ENCODE measurements around the gene ZNF593OS. TPM values are rescaled to one million over a fixed set of nuclear protein-coding genes. Genes with fewer than 3 reads are reported as not detected.

The ZNF593OS gene
- total RNA-seq, 2 experiments from 2014 or later: not detected

DNA sequence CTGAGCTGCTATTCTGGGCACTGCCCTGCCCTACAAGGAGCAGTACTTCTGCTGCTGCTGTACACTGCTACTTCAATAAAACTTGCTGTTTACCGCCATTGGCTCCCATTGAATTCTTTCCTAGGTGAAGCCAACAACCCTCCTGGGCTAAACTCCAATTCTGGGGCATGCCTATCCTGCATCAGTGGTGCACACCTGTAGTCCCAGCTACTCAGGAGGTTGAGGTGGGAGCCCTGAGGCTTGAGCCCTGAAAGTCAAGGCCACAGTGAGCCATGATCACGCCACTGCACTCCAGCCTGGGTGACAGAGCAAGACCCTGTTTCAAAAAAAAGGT lies 38.8 kb downstream of the ZNF593OS start:
- H3K27ac Mint-ChIP-seq: no peak overlapping the region
- H3K4me3 Mint-ChIP-seq: no peak overlapping the region
- no peak for DNase-seq
- H3K36me3 Mint-ChIP-seq: no peaks in the 10 kb centered on the region
- ChIA-PET POLR2A (no interaction called here), CTCF (interaction anchor here (0.7 to 3.6 kb wide), 2 partner anchors 10 to 12 kb away, joined by 5 to 16 read pairs; no protein-coding TSS in a partner anchor)
- peaks cover 8% of the 10 kb centered on the region for H3K4me1 Mint-ChIP-seq (ENCODE audit: low read depth)
- no peaks in the 10 kb centered on the region for H3K9me3 Mint-ChIP-seq
- intact Hi-C loops (cut with micrococcal nuclease): no loop called here
- no peaks in the 10 kb centered on the region for H3K27me3 Mint-ChIP-seq

DNA sequence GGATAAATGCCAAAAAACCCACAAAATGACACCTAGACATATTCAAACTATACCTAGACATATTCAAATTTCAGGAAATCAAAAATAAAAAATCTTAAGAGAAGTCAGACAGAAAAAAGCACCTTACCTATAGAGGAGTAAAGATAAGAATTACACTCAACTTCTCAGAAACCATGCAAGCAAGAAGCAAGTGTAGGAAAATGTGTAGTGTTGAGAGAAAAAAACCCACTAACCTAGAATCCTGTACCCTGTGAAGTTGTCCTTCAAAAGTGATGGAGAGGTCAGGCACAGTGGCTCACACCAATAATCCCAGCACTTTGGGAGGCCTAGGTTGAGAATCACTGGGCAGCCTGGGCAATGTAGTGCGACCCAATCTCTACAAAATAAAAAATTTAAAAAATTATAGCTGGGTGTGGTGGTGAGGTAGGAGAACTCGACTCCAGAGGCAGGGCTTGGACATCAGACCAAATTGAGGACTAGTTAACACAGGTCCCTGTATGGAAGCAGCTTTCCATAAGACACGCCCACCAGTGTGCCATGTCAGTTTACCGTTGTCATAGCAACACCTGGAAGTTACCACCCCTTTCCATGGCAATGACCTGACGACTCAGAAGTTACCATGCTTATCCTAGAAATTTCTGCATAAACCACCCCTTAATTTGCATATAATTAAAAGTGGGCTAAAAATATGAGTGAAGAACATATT lies 39.4 kb downstream of the ZNF593OS start:
- no peaks in the 10 kb centered on the region for H3K27me3 Mint-ChIP-seq
- intact Hi-C loops (cut with micrococcal nuclease): no loop called here
- H3K36me3 Mint-ChIP-seq: no peaks in the 10 kb centered on the region
- POLR2A ChIA-PET: no interaction called here
- H3K4me1 Mint-ChIP-seq (ENCODE audit: low read depth): peaks cover 13% of the 10 kb centered on the region
- no peaks in the 10 kb centered on the region for H3K9me3 Mint-ChIP-seq
- no peak overlapping the region for H3K27ac Mint-ChIP-seq
- no peak overlapping the region for H3K4me3 Mint-ChIP-seq
- CTCF ChIA-PET: interaction anchor here (0.7 to 3.6 kb wide), 3 partner anchors 10 to 12 kb away, joined by 3 to 16 read pairs (median 5); no protein-coding TSS in a partner anchor
- no peak for DNase-seq

DNA sequence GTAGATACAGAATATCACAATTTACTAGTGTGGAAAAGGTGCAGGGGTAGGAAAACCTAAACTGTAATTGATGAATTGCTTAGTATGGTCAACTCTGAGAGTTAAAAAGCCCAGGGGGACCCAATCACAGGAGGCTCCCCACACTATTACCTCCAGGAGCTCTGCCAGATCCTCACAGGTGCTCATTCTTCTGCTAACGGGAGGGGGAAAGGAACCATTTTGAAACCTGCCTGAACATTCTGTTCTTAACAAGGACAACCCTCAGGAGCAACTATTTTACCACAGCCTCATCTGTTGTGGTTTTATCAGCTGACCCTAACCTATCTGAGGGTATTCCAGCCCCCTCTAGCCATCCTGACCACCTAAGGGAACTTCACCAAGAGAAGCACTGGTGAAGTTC lies 40.9 kb downstream of the ZNF593OS start:
- no peak overlapping the region for H3K27ac Mint-ChIP-seq
- ChIA-PET CTCF (interaction anchor here (0.7 to 3.6 kb wide), 5 partner anchors 9 to 40 kb away, joined by 3 to 16 read pairs (median 3); no protein-coding TSS in a partner anchor), POLR2A (no interaction called here)
- peaks cover 23% of the 10 kb centered on the region for H3K4me1 Mint-ChIP-seq (ENCODE audit: low read depth)
- H3K4me3 Mint-ChIP-seq: no peak overlapping the region
- intact Hi-C loops (cut with micrococcal nuclease): no loop called here
- H3K27me3 Mint-ChIP-seq: no peaks in the 10 kb centered on the region
- no peaks in the 10 kb centered on the region for H3K9me3 Mint-ChIP-seq
- H3K36me3 Mint-ChIP-seq: no peaks in the 10 kb centered on the region
- DNase-seq: no peak

DNA sequence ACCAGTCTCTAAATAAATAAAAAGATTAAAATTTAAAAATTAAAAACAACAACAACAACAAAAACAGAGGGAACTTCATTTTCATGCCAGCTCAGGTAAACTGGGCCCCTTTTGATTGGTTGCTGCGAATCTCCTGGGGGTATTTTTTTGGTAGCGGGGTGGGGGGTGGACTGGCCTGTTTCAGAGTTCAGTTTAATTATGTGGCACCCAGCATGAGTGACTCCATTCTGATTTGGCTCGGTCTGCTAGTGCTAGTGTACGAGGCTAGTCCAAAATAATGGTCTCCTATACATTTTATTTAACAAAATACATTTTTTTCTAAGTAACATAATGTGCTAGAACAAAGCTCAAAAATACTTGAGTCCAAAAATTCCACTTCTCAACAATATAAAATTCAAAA lies 41.9 kb downstream of the ZNF593OS start:
- intact Hi-C loops (cut with micrococcal nuclease): no loop called here

DNA sequence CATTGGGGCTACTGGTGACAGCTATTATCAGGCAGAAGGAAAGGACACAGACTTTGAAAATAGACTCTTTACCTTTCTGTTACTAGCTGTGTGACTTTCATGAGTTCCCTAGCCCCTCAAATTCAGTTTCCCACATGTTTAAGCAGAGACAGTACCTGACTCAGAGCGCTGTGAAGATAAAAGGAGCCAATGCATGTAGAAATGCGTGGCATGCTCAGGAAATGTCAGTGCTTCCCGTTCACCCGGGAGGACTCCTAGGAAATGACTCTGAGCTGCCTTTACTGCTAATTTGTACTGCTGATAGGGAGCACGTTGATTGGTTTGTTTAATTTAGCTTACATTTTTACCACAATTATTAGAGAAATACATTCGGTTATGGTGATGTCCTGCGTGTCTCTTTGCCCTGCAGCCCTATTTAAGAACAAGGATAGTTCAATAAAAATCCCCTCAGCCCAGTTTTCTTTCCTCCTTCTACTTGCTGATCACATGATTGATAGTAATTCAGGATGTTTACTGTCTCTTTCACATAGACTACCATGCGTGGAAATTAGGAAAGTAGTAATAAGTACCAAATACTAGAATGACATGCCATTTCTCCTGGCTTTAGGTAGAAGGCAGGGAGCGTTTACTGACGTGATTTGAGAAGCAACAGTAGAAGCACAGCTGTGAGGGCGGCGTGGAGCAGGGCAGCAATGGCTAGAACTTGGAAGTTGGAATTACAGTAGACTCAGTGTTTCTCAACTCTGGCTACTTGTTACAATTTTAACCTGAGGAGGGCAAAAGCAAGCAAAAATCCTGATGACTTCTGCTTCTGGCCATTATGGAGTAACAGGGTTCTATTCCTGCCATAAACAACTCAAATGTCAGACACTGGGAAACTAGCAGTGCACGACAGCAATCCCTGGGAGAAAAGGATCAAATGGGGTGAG lies 44.1 kb downstream of the ZNF593OS start:
- CTCF ChIA-PET: interaction anchor here (0.6 to 3.9 kb wide), 9 partner anchors 12 to 130 kb away, joined by 3 to 52 read pairs (median 5); partner anchors contain the start of genes CEP85, PAFAH2 and PDIK1L

More for the DNA sequence above, 41.9 kb downstream of the ZNF593OS start:
- ChIA-PET CTCF (interaction anchor here (0.8 to 3.6 kb wide), 3 partner anchors 10 to 41 kb away, joined by 3 to 16 read pairs (median 3); no protein-coding TSS in a partner anchor), POLR2A (no interaction called here)
- Mint-ChIP-seq H3K4me3 (no peak overlapping the region), H3K36me3 (no peaks in the 10 kb centered on the region), H3K4me1 (ENCODE audit: low read depth) (peaks cover 30% of the 10 kb centered on the region), H3K27ac (no peak overlapping the region), H3K27me3 (no peaks in the 10 kb centered on the region), H3K9me3 (no peaks in the 10 kb centered on the region)
- no peak for DNase-seq

DNA sequence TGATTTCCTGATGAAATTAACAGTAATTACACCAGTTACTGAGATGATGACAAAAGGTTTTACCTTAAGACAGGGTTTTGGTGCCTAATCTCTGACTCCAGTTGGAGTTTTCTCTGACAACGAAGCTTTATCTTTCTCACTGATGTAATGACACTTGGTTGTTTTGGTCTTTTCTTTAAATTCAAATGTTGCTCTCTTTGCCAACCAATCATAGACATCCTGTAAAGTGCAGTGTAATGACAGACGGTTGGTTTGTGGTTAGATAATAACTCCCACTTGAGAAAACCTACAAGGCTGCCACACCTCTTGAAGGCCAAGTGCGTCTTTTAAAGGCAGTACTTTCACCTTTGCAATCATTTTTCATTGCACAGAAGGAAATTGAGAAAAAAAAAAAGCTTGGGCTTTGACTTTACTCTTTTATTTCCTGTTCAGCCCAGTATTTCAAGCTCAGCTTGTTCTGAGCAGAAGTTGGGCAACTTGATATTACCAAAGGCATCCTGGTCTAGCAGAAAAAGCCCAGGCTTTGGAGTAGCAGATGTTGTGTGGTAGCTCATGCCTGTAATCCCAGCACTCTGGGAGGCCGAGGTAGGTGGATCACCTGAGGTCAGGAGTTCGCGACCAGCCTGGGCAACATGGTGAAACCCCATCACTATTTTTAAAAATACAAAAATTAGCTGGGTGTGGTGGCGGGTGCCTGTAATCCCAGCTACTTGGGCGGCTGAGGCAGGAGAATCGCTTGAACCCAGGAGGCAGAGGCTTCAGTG lies 45.1 kb downstream of the ZNF593OS start:
- Mint-ChIP-seq H3K9me3 (no peaks in the 10 kb centered on the region), H3K27ac (peak overlapping the region; percentile 89), H3K27me3 (no peaks in the 10 kb centered on the region), H3K4me1 (ENCODE audit: low read depth) (peaks cover 49% of the 10 kb centered on the region), H3K4me3 (peak overlapping the region; percentile 58), H3K36me3 (peaks cover 10% of the 10 kb centered on the region)
- ChIA-PET CTCF (interaction anchor here (0.6 to 3.9 kb wide), 11 partner anchors 11 to 129 kb away, joined by 3 to 52 read pairs (median 5); partner anchors contain the start of genes CEP85, PAFAH2, PDIK1L and ZNF593), POLR2A (interaction anchor here (0.6 to 2.3 kb wide), 6 partner anchors 13 to 694 kb away, joined by 3 to 17 read pairs (median 3); partner anchors contain the start of gene PDIK1L)
- peak; percentile 57 for DNase-seq
- intact Hi-C loops (cut with micrococcal nuclease): loop anchor here (1.0 to 2.0 kb wide), 3 partner anchors 15 to 42 kb away; partner anchors contain the start of genes C1orf232, PDIK1L and ZNF593

More for the DNA sequence above, 44.1 kb downstream of the ZNF593OS start:
- intact Hi-C loops (cut with micrococcal nuclease): loop anchor here (2.0 kb wide), 2 partner anchors 17 to 41 kb away; partner anchors contain the start of genes C1orf232 and ZNF593
- Mint-ChIP-seq H3K27me3 (no peaks in the 10 kb centered on the region), H3K27ac (peak overlapping the region; percentile 89), H3K4me3 (peak overlapping the region; percentile 58), H3K9me3 (no peaks in the 10 kb centered on the region), H3K4me1 (ENCODE audit: low read depth) (peaks cover 45% of the 10 kb centered on the region), H3K36me3 (peaks cover 5% of the 10 kb centered on the region)
- POLR2A ChIA-PET: interaction anchor here (0.6 to 2.3 kb wide), 3 partner anchors 14 to 374 kb away, joined by 3 to 17 read pairs (median 3); partner anchors contain the start of gene PDIK1L
- DNase-seq: peak; percentile 47

DNA sequence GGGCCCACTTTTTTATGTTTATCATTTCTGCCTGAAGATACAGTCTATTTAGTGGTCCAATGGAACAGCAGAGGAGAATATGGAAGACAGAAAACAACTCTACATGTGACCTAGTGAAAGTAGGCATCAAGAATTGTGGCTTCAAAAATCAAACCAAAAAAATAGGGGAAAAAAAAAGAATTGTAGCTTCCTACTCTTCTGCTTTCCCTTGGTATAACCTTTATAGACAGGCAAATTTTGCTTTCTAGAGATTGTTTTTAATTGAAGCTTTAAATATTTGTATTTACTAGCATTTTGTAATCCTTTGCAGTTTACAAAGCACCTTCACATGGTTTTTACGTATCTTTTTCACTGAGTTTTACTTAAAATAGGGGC lies 45.7 kb downstream of the ZNF593OS start:
- POLR2A ChIA-PET: interaction anchor here (0.6 to 2.3 kb wide), 2 partner anchors 14 to 695 kb away, joined by 3 to 17 read pairs; partner anchors contain the start of gene PDIK1L
- no peak for DNase-seq
- peak overlapping the region; percentile 89 for H3K27ac Mint-ChIP-seq
- H3K4me1 Mint-ChIP-seq (ENCODE audit: low read depth): peaks cover 49% of the 10 kb centered on the region
- H3K36me3 Mint-ChIP-seq: peaks cover 10% of the 10 kb centered on the region
- no peaks in the 10 kb centered on the region for H3K9me3 Mint-ChIP-seq
- intact Hi-C loops (cut with micrococcal nuclease): loop anchor here (1.0 to 2.0 kb wide), 3 partner anchors 15 to 43 kb away; partner anchors contain the start of genes C1orf232, PDIK1L and ZNF593
- CTCF ChIA-PET: interaction anchor here (0.9 to 3.9 kb wide), 7 partner anchors 14 to 128 kb away, joined by 3 to 52 read pairs (median 6); partner anchors contain the start of genes PAFAH2, PDIK1L and ZNF593
- peak overlapping the region; percentile 58 for H3K4me3 Mint-ChIP-seq
- H3K27me3 Mint-ChIP-seq: no peaks in the 10 kb centered on the region

DNA sequence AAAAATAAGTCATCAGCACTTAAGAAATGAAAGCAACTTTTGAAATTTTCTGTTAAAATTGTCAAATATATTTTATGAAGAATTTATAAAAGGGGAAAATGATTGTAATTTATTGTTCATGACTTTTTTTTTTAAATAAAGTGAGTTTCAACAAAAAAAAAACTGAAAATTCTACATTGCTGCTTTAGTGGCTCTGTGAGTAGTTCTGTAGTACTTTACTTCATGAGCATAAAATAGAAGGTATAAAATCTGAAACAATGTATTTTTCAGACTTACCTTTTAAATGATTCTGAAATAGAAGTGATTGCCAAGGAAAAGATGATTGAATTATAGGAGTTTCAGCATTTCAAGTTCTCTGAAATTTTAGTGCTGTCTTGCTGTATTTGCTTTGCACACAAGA lies 46.2 kb downstream of the ZNF593OS start:
- intact Hi-C loops (cut with micrococcal nuclease): no loop called here
- Mint-ChIP-seq H3K9me3 (no peaks in the 10 kb centered on the region), H3K4me1 (ENCODE audit: low read depth) (peaks cover 49% of the 10 kb centered on the region), H3K4me3 (no peak overlapping the region), H3K27me3 (no peaks in the 10 kb centered on the region), H3K27ac (peak overlapping the region; percentile 59), H3K36me3 (peaks cover 10% of the 10 kb centered on the region)
- POLR2A ChIA-PET: interaction anchor here (2.3 kb wide), 1 partner anchor 13 kb away, joined by 17 read pairs; the partner anchor contains the start of gene PDIK1L
- CTCF ChIA-PET: interaction anchor here (1.3 to 4.8 kb wide), 4 partner anchors 14 to 44 kb away, joined by 6 to 52 read pairs (median 28); partner anchors contain the start of genes PDIK1L and ZNF593
- no peak for DNase-seq

DNA sequence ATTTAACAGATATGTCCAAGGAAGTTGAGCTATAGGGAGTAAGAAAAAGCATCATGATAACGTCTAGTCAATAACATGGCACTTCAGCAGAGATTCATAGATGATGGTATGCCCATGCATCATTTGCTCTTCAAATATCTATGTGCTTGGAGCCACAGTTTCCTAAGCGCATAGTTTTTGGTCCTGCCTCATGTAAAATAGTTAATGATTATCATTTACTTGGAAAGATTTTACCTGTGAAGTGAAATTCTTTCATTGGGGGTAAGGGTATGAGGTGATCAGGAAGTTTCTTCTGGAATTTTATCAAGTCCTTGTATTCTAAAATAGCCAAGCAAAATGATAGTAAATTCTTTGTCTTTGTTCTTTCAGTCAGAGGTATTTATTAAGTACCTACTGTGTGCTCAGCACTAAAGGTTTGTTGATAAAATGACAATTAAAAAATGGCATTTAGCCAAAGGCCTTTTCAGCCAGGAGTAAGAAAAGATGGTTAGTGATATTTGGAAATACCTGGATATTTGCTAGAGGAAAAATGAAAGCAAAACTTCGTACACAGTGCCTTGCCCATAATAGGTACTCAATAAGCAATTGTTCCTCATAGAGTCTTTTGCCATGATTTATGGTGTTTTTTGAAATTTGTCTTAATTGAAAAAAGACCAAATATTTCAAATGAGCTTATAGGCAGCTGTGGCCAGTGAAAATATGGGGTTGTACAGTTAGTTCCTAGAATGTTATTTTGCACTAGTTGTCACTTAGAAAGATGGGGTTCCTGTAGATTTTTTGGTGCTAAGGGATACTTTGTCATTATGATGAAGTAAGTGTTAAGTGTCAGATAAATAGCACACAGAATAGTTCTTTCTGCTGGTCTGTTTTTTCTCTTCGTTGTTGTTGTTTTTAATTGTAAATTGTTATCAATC lies 47.0 kb downstream of the ZNF593OS start:
- POLR2A ChIA-PET: interaction anchor here (1.3 to 2.6 kb wide), 2 partner anchors 12 to 109 kb away, joined by 3 to 24 read pairs; partner anchors contain the start of genes CEP85 and PDIK1L
- intact Hi-C loops (cut with micrococcal nuclease): no loop called here
- H3K27ac Mint-ChIP-seq: peak overlapping the region; percentile 55

More for the DNA sequence above, 47.0 kb downstream of the ZNF593OS start:
- no peaks in the 10 kb centered on the region for H3K9me3 Mint-ChIP-seq
- no peaks in the 10 kb centered on the region for H3K27me3 Mint-ChIP-seq
- H3K36me3 Mint-ChIP-seq: peaks cover 12% of the 10 kb centered on the region
- H3K4me3 Mint-ChIP-seq: peak overlapping the region; percentile 14
- no peak for DNase-seq
- CTCF ChIA-PET: interaction anchor here (1.1 to 4.8 kb wide), 6 partner anchors 12 to 292 kb away, joined by 3 to 50 read pairs (median 4); no protein-coding TSS in a partner anchor
- H3K4me1 Mint-ChIP-seq (ENCODE audit: low read depth): peaks cover 53% of the 10 kb centered on the region
